Retinal pigment epithelial cell (primary cell): ENCODE measurements around the gene PERM1.

Experiments
- DNase-seq: peaks from one replicate; pipeline ENCODE4 v3.0.0-alpha.2; 2010; ENCODE audit warnings: low read depth
- H3K4me3 ChIP-seq: 2 replicates; pipeline ENCODE4 v1.5.1; 2011; ENCODE audit warnings: mild to moderate bottlenecking, low read length, control low read depth, moderate library complexity
- CTCF ChIP-seq: conservative IDR thresholded peaks from 2 replicates; pipeline ENCODE4 v1.5.1; 2011; ENCODE audit warnings: low read depth, low read length, control low read depth, inconsistent platforms

Gene PERM1

DNA sequence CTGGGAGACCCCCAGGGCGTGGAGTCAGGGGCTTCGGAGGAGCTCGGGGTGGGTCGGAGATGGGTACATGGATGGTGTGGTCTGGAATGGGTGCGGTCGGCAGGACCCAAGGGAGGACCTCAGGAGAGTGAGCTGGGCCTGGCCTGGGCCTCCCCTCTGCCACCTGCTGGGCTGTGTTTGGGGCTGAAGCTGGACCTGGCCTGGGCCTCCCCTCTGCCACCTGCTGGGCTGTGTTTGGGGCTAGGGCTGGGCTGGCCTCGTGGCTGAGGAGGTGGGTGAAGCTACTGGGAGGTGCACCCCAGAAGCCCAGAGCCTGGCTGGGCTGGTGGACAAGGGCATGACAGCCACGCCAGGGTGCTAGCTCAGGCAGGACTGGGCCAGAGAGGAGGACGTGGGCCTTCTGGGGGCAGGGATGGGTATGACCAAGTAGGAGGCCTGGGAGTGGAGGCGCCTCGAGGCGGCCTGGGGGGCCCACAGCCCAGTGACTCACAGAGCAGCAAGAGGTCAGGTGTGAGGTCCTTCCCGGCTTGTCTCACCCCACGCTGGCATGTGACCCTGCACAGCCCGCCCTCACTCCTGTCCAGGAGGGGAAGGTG, 43.7 kb downstream of the PERM1 start:
- DNase-seq: peak; percentile 38
- no peak overlapping the region for H3K4me3 ChIP-seq
- peak; percentile 69 for TF ChIP-seq CTCF

DNA sequence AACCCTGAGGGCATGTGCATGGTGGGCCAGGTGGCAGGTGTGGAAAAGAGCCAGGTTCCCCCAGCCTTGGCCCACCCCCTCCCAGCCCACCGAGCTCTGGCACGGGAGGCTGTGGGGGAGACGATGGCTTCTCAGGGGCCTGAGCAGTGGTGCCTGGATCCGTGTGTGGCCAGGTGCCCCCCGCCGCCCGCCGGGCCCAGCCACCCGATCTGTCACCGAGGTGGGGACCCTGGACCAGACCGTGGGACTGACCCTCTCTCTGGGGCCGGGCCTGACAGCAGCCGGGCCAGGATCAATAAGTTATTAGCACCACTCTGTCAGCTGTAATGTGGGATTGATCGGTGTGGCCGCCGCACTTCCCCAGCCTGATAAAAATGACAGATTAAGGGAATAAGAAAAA, 44.4 kb downstream of the PERM1 start:
- no peak overlapping the region for H3K4me3 ChIP-seq
- no peak for TF ChIP-seq CTCF
- DNase-seq: no peak

DNA sequence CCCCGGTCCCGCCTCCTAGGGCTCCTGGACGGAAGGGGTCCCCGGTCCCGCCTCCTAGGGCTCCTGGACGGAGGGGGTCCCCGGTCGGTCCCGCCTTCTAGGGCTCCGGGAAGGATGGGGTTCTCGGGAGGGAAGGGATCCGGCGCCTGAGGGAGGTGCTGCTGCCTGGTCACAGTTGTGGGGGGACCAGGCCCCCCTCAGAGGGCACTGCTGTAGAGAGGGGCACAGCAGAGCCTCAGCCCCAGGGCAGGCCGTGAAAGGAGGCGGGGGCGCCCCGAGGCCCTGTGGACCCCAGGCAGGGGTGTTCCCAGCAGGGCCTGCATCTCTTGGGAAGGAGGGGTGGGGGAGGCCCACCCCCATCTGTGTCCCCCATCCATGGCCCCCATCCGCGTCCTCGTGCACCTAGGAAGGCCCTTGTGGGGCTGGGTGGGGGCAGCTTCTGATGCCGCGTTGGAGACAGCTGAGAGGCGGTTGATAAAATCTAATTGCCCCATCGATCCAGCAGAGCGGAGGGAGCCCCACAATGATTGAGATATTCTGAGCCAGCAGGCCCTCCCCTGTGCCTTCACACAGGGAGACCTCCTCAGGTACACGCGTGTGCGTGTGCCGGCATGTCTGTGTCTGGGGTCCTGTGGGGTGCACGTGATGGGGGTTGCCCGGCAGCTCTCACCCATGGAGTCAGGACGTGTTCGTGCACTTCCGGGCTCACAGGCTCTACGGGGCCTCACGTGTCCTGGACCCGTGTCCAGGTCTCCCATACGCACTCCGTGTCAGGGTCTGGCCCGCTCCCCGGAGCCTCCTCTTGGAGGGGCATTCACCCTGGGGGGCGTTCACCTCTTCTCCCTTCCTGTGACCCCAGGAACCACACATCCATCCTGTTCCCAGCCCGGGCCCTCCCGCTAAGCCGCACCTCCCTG, 45.3 kb downstream of the PERM1 start:
- TF ChIP-seq CTCF: no peak
- no peak overlapping the region for H3K4me3 ChIP-seq
- DNase-seq: no peak

DNA sequence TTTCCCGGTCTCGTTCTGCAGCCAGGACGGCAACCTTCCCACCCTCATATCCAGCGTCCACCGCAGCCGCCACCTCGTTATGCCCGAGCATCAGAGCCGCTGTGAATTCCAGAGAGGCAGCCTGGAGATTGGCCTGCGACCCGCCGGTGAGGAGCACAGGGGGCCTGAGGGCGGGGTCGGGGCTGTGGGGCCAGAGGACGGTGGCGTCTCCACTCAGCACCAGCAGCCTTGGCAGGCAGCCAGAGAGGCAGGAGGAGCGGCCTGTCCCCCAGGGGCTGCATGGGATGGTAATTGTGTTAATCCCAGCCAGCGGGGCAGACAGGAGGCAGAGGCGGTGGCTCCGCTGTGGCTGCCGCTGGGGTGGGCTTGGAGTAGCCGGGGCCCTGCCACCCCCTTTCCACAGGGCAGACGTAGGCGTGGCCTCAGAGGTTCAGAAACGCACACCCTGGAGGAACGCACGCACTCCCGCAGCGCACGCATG, 46.1 kb downstream of the PERM1 start:
- no peak overlapping the region for H3K4me3 ChIP-seq
- DNase-seq: peak; percentile 59
- no peak for TF ChIP-seq CTCF

DNA sequence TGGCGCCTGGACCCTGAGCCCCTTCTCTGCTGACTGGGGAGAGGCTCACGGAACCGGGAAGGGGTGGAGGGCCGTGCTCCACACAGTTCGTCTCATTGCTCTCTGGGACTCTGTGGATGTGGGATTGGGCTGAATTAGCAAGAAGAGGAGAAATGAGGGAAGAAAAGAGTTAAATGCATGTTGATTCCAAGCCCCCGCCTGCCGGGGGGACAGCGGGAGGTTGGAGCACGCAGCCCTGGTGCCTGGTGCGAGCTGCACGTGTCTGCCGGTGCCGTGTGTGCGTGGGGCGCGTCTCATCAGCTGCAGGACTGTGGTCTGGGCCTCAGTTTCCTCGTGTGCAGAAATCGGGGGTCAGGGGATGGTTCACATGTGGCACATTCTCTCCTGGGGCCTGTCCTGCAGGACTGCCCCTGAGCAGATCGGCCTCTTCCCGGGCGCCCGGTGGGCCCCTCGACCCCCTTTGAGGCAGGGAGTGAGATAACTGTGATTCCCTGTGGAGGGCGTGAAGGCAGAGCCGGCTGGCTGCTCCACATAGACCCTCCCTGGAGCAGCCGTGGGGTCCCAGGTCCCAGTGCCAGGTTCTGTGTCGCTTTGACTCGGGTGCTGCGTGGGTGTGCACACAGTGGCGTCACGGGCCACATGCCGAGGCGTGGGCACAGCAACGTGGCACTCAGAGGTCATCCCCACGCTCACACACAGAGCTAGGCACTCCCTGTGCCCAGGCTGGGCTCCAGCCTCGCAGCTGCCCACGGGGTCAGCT, 46.7 kb downstream of the PERM1 start:
- DNase-seq: no peak
- TF ChIP-seq CTCF: no peak
- H3K4me3 ChIP-seq: peak overlapping the region; percentile 7

GRCh38 chr1:933603-933940, 48.3 kb downstream of the PERM1 start:
- TF ChIP-seq CTCF: no peak
- no peak overlapping the region for H3K4me3 ChIP-seq
- DNase-seq: no peak
